Activated naive CD4-positive, alpha-beta T cell treated with Interleukin-2 at 50 U/mL for 16 hours (primary cell): ENCODE data around the gene RGSL1.
"Not testable (repeated sequence)": the region's sequence is repeated elsewhere in the genome, so short reads cannot be mapped to it uniquely, and the experiment has no call there.

Experiments used
- DNase-seq: peaks from one replicate; pipeline ENCODE4 v3.0.0-alpha.2; 2020

Gene RGSL1

GRCh38 chr1:182447124-182447523, 2.8 kb upstream of the RGSL1 start:
- not testable (repeated sequence) for DNase-seq

GRCh38 chr1:182447660-182448059, 2.3 kb upstream of the RGSL1 start:
- no peak for DNase-seq

- DNase-seq = no peak
Observed at GRCh38 chr1:182453631-182454030, 3.7 kb downstream of the RGSL1 start.

DNA sequence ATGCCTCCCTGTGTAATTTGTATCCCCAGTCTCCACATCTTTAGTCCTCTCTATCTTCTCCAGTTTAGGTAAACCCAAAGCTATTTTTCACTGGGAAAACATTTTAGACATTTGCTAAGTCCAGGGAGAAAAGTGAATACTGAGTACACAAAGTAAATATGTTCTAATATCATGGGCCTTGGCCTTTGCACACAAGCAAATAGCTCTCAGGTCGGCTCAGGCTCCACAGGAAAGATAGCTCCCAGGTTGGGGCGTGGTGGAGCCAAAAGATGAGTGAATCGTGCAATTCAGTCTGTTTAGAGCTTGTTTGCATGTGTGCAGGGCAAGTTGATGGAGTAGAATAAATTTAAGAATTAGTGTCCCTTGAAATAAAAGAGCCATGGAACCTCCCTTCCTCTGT, 7.9 kb downstream of the RGSL1 start:
- no peak for DNase-seq

GRCh38 chr1:182459949-182460348, 10.0 kb downstream of the RGSL1 start:
- no peak for DNase-seq

DNA sequence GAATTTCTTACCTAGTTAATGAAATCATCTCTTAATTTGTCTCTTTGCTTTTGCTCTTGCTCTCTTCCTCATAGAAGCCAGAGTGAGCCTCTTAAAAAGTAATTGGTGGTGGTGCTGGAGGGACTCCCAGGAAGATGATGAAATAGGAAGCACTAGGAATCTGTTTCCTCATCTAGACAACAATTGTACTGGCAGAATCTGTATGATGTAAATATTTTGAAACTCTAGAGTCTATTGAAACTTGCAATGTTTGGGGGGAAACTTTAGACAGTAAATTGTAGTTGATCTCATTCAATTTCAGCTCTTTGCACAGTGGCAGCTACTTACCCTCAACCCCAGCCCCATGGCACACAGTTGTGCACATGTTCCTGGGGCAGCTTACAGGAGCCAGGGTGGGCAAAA, 10.6 kb downstream of the RGSL1 start:
- no peak for DNase-seq

DNA sequence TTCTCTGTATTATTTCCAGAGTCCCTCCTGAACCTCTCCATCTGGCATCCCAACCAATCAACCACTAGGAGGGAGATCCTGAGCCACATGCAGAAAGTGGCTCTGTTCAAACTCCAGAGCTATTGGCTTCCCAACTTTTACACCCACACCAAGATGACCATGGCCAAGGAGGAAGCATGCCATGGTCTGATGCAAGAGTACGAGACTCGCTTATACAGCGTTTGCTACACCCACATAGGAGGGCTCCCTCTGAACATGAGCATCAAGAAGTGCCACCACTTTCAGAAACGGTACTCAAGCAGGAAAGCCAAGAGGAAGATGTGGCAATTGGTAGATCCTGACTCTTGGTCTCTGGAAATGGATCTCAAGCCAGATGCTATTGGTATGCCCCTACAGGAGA, 23.6 kb downstream of the RGSL1 start:
- DNase-seq = no peak

GRCh38 chr1:182476625-182477024, 26.7 kb downstream of the RGSL1 start:
- no peak for DNase-seq

DNA sequence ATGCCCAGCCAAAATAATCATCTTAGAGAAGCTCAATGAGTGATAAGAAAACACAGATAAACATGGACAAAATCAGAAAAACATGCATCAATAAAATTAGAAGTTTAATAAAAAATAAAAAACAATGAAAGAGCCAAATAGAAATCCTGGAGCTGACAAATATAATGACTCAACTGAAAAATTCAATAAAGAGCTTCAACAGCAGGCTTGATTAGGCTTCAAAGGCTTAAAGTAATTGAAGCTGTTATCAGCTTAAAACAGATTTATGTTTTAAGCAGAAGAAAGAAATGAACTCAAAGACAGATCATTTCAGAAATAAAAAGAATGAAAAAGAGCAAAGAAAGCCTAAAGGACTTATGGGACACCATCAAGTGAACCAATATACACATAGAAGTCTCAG, 28.3 kb downstream of the RGSL1 start:
- DNase-seq = no peak

DNA sequence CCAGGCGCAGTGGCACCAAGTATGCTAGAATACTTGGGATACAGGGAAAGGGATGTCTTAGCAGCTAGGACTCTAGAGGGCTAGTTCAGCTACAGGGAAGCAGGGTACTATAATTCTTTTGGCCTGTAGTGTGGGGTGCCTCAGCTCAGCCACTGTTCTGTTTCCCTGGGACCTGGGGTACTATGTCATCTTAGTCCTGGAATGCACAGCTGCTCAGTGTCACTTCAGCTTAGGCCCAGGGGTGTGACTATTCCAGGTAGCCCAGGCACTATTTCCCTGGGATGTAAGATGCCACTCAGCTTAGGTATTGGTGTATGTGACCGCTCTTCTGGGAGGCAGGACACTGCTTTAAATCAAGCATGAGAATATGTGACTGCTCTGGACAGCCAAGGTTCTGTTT, 34.1 kb downstream of the RGSL1 start:
- DNase-seq = no peak

GRCh38 chr1:182484531-182485257, 34.7 kb downstream of the RGSL1 start:
- no peak for DNase-seq

GRCh38 chr1:182485861-182486260, 35.9 kb downstream of the RGSL1 start:
- no peak for DNase-seq

DNA sequence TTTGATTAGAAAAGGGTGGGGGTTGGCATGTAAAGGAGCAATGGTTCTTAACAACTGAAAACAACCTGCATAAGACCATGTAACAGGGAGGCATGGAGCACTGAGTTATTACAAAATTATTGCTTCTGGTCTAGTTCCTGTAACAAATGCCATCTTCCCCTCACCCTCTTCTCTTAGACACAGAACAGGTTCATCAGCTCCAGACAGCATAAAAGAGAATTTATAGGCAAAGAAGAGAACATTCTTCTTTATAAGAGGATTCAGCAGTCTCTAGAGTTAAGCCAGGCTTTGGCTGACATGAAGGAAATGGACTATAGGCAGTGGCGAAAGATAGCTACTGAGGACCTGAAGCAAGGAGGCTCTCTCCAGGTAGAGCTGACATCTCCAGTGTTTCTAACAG, 38.9 kb downstream of the RGSL1 start:
- DNase-seq = no peak

- no peak for DNase-seq
Observed at GRCh38 chr1:182493063-182493462, 43.1 kb downstream of the RGSL1 start.

DNA sequence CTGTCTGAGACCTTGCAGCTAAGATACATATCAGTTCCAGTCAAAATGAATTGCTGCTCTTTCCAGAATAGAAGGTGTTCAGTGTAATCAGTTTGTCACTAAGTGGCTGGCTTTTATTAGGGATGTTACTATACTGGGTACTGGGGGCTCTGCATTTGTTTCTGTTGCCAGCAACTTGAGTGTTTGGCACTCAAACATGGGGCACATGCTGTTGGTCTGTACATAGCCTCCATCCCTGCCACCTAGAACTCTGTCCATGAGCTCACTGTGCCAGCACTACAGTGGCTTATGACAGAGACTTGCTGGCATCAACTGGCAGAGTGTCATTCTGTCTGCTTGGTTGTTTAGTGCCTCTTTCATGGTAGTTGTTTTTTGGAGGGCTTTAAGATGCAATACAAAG, 45.1 kb downstream of the RGSL1 start:
- DNase-seq = no peak

- no peak for DNase-seq
Observed at GRCh38 chr1:182495693-182496092, 45.7 kb downstream of the RGSL1 start.

DNA sequence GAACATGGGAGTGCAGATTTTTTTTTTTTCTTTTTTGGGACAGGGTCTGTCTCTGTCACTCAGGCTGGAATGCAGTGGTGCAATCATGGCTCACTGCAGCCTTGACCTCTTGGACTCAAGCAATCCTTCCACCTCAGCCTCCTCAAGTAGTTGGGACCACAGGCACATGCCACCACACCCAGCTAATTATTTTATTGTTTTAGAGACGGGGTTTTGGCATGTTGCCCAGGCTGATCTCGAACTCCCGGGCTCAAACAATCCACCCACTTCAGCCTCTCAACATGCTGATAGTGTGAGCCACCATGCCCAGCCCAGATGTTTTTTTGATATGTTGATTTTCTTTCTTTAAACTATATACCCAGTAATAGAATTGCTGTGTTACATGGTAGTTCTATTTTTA, 57.7 kb downstream of the RGSL1 start:
- DNase-seq = no peak

- no peak for DNase-seq
Observed at GRCh38 chr1:182515556-182515955, 65.6 kb downstream of the RGSL1 start.

GRCh38 chr1:182520736-182521135, 70.8 kb downstream of the RGSL1 start:
- no peak for DNase-seq

DNA sequence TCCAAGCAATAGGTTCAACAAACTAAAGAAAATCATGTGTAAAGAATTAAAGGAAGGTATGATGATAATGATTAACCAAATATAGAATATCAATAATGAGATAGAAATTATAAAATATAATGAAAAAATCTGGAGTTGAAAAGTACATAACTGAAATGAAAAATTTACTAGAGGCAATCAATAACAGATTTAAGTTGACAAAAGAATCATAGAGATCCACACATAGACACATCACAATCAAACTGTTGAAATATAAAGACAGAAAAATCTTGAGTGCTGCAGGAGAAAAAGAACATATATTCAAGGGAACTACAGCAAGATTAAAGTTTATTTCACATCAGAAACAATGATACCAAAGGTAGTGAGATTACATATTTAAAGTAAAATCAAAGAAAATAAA, 75.4 kb downstream of the RGSL1 start:
- no peak for DNase-seq

DNA sequence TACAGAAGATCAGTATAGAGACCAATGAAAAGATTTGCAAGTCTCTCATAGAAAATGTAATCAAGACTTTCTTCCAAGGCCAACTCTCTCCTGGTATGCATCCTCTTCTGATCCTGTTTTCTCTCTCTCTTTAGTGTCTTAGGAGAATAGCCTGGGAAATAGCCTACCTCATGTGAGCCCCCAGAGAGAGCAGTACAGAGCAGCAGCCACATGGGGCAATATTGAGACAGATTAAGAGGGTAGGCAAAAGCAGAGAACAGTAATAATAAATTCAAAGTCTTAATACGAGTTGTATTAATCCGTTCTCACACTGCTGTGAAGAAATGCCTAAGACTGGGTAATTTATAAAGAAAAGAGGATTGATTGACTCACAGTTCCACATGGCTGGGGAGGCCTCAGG, 77.7 kb downstream of the RGSL1 start:
- no peak for DNase-seq

GRCh38 chr1:182528206-182528605, 78.3 kb downstream of the RGSL1 start:
- not testable (repeated sequence) for DNase-seq

DNA sequence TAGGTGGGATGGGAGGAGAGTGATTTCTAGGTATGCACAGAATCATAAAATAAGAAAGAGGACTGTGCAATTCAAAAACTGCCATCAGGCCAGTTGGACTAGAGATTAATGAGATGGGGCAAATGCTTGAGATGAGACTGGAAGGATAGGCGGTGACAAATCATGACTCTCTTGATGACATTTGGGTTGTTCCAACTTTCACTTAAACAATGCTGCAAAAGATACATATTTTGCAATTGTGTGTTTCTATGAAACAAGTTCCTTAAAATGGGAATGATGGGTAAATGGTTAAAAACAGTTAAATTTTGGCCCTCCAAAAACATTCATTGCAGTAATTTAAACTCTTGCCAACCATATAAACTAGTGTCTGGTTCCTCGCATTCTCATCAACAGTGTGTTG, 84.0 kb downstream of the RGSL1 start:
- DNase-seq = no peak

DNA sequence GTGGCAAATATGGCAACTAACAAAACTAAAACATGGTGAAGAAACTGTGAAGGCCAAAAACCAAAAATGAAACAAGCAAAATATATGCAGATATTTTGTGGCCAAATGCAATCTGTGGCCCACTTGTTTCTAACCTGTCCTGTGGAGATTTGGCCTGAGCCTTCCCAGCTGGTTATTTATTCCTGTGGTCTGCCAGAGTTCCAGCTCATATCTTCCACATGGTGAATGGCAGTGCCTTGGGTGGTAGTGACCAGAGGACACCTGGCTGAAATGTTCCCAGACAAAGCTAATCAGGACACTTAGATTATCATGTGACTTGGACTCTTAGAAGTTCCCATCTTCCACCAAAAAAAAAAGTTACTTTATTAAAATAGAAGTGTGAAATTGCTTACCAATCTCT, 99.4 kb downstream of the RGSL1 start:
- no peak for DNase-seq

GRCh38 chr1:182549811-182550210, 99.9 kb downstream of the RGSL1 start:
- no peak for DNase-seq

DNA sequence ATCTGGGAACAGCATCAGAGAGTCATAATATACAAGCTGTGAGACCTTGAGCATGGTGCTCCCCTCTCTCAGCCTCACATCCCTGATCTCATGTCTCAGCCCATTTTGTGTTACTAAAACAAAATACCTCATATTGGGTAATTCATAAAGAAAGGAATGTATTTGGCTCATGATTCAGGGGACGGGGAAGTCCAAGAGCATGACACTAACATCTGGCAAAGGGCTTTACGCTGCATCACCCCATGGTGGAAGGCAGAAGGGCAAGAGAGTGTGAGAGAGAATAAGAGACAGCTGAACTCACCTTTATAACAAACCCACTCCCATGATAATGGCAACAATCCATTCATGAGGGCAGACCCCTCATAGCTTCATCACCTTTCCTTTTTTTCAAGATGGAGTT, 102.6 kb downstream of the RGSL1 start:
- no peak for DNase-seq
